ENCODE data around the gene CMPK1. TPM values are rescaled to one million over a fixed set of nuclear protein-coding genes. Genes with fewer than 3 reads are reported as not detected.

CMPK1 gene
- total and polyA plus RNA-seq, 2 of the 4 experiments (the other 2 are of a cell fraction): 23.1 to 31.9 TPM

GRCh38 chr1:47385020-47385419 is 51.4 kb downstream of the CMPK1 start:
- dilution Hi-C loops (cut with HindIII; ENCODE audit: low sequenced_read_pairs, unreplicated experiment): no loop called here
- Histone ChIP-seq H3K4ac (ENCODE audit: low read depth, low read length) (no peak overlapping the region), H3K23ac (ENCODE audit: low read depth, low read length) (no peak overlapping the region), H2BK5ac (ENCODE audit: low read depth, low read length, poor library complexity, severe bottlenecking) (no peak overlapping the region), H3K4me1 (ENCODE audit: control insufficient read depth, insufficient read depth, low read length) (peaks cover 2% of the 10 kb centered on the region; the same call in 1 of the 2 replicates), H3K27me3 (ENCODE audit: control insufficient read depth, insufficient read depth, low read length) (no peaks in the 10 kb centered on the region), H3K27ac (ENCODE audit: insufficient read depth, low read length) (no peak overlapping the region), H3K9me1 (ENCODE audit: insufficient read depth, low read length) (no peaks in the 10 kb centered on the region), H2AK5ac (ENCODE audit: low read depth, low read length) (no peak overlapping the region), H3K36me3 (ENCODE audit: control insufficient read depth, insufficient read depth, low read length) (peaks cover 3% of the 10 kb centered on the region; the same call in 1 of the 2 replicates), H2BK15ac (ENCODE audit: low read depth, low read length) (no peak overlapping the region), H2BK120ac (ENCODE audit: low read depth, low read length) (no peak overlapping the region), H3K18ac (ENCODE audit: low read depth, low read length) (no peak overlapping the region), H4K5ac (ENCODE audit: low read depth, low read length) (no peak overlapping the region), H4K20me1 (ENCODE audit: insufficient read depth, low read length) (peaks cover 8% of the 10 kb centered on the region; the same call in 1 of the 2 replicates), H3K9ac (ENCODE audit: low read depth, low read length) (no peak overlapping the region), H3K14ac (replicated peaks; ENCODE audit: low read depth, low read length) (no peak overlapping the region), H4K91ac (ENCODE audit: insufficient read depth, low read depth, low read length) (no peak overlapping the region), H2AK9ac (replicated peaks; ENCODE audit: low read depth, low read length, poor library complexity) (no peak overlapping the region), H3K79me1 (ENCODE audit: low read depth in 1 of 2, low read length in 2 of 2) (no peaks in the 10 kb centered on the region; a peak in 1 of 4 replicates), H3K56ac (ENCODE audit: extremely low read depth, insufficient read depth, low read length) (no peak overlapping the region), H2AFZ (replicated peaks; ENCODE audit: low read length, poor library complexity) (no peak overlapping the region), H3K4me2 (ENCODE audit: low read depth, low read length) (no peak overlapping the region), H3K4me3 (ENCODE audit: insufficient read depth, low read depth, low read length) (no peak overlapping the region), H4K8ac (ENCODE audit: low read depth in 2 of 2, low read length in 2 of 2) (no peak overlapping the region), H3K9me3 (ENCODE audit: control insufficient read depth, insufficient read depth, low read length) (no peaks in the 10 kb centered on the region), H2BK20ac (ENCODE audit: low read depth, low read length) (no peak overlapping the region)
- 42% methylated on average over 2 of the region's 6 CpGs; no CpG with 5 or more reads in 1 of the 2 experiments for WGBS, 2 experiments (ENCODE audit: extremely low coverage in 2 of 2, insufficient read length in 1 of 2)
- ChIA-PET POLR2A (ENCODE audit: unreplicated experiment) (no interaction called here), CTCF (interaction anchor here (0.6 kb wide), 1 partner anchor 67 kb away, joined by 3 read pairs; no protein-coding TSS in a partner anchor)
- DNase-seq: no peak
- no peak for ATAC-seq (ENCODE audit: low read depth)
- TF ChIP-seq SMC3 (IDR thresholded peaks at IDR 0.05; ENCODE audit: low read depth, low read length) (no peak), CEBPB (IDR thresholded peaks at IDR 0.05; ENCODE audit: low read depth, low read length) (no peak), ELK1 (IDR thresholded peaks at IDR 0.05; ENCODE audit: borderline replicate concordance, low read depth, low read length) (no peak), NFE2L2 (IDR thresholded peaks at IDR 0.05; ENCODE audit: low read depth, low read length) (no peak), POLR2A (IDR thresholded peaks at IDR 0.05; ENCODE audit: low read depth, low read length) (no peak), CTCF (conservative IDR thresholded peaks at IDR 0.05; ENCODE audit: low read depth, low read length) (no peak), FOS (IDR thresholded peaks at IDR 0.05; ENCODE audit: low read depth, low read length) (no peak), BHLHE40 (IDR thresholded peaks at IDR 0.05; ENCODE audit: low read depth, low read length) (no peak)
- intact Hi-C loops (cut with micrococcal nuclease): no loop called here
- in situ Hi-C loops (cut with MboI; ENCODE audit: low sequenced_read_pairs): loop anchor here (5.0 kb wide), 1 partner anchor 37 kb away; no protein-coding TSS in a partner anchor
- no TSS peak for BruUV-seq (replicated peaks)
